Muscle layer of duodenum (tissue), 2 donors: ENCODE results near the gene DOCK10.

ENCODE experiments used
- H3K27ac ChIP-seq: one replicate; pipeline ENCODE4 v1.7.0; 2013; ENCODE audit warnings: mild to moderate bottlenecking, low read length
- H3K27me3 ChIP-seq: one replicate; pipeline ENCODE4 v1.7.0; 2013; ENCODE audit warnings: low read depth, mild to moderate bottlenecking, control low read depth, low read length
- H3K36me3 ChIP-seq, 2 donors: one replicate each; pipeline ENCODE4 v1.7.0; 2013; ENCODE audit warnings: low read length in 2 of 2, control low read depth in 1 of 2, mild to moderate bottlenecking in 1 of 2; ENCODE audit not compliant: insufficient read depth in 2 of 2, control insufficient read depth in 1 of 2
- H3K4me1 ChIP-seq, 2 donors: one replicate each; pipeline ENCODE4 v1.7.0; 2013; ENCODE audit warnings: low read length in 2 of 2, mild to moderate bottlenecking in 2 of 2, control low read depth in 1 of 2, moderate library complexity in 1 of 2; ENCODE audit not compliant: insufficient read depth in 2 of 2, control insufficient read depth in 1 of 2
- H3K4me3 ChIP-seq, 2 donors: one replicate each; pipeline ENCODE4 v1.7.0; 2013; ENCODE audit warnings: low read length in 2 of 2, low read depth in 1 of 2, mild to moderate bottlenecking in 1 of 2
- H3K9me3 ChIP-seq, 2 donors: one replicate each; pipeline ENCODE4 v1.7.0; 2013; ENCODE audit warnings: low read length in 2 of 2, control low read depth in 1 of 2, mild to moderate bottlenecking in 1 of 2; ENCODE audit not compliant: control insufficient read depth in 1 of 2
- donor health status: healthy.

DOCK10 gene

DNA sequence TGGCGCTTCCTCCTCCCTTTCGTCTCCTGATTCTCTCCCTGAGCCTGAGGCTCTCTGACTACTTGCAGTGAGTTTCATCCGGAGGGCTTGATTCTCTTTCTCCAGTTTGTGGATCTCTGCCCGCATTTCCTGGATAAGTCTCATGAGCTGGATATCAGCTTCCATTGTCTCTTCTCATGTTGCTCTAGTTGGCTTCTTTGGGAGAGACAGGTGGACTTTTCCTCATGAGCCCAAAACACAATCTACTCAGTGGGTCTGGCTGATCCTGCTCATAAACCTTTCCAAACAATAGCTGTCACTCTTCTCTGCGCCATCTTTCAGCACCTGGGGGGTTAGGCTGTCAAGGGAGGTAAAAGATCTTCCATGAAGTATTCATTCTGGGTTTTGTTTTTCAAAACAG is 326.1 kb downstream of the DOCK10 start, which contains the start of gene CCDC195:
TSS of gene CCDC195 (minus strand) at position 165 of the 400 bp plus-strand sequence. CDS start at position 165, 0 bp downstream.
- no peaks in the 10 kb centered on the region for H3K36me3 ChIP-seq

More for the DNA sequence above, 326.1 kb downstream of the DOCK10 start, which contains the start of gene CCDC195:
- Histone ChIP-seq H3K4me1 (no peaks in the 10 kb centered on the region), H3K27me3 (no peaks in the 10 kb centered on the region), H3K27ac (no peak within 1 kb of the TSS), H3K9me3 (no peaks in the 10 kb centered on the region), H3K4me3 (no peak within 1 kb of the TSS)
